SU-DHL-6 (cell line): ENCODE results near the gene SYCP1.

ENCODE experiments used
- EZH2phosphoT487 ChIP-seq: fragments of 200-600 bp; sonication (generic), shearing (Covaris generic); conservative IDR thresholded peaks from 2 replicates; pipeline ENCODE4 v1.6.1; 2018; ENCODE audit warnings: mild to moderate bottlenecking, antibody characterized with exemption, low read length, moderate library complexity, mixed read lengths
- TF ChIP-seq, protein P1 (sequence below): fragments of 200-600 bp; sonication (generic); IDR thresholded peaks from one replicate; pipeline ENCODE4 v1.5.1; 2017; ENCODE audit warnings: antibody characterized with exemption, mild to moderate bottlenecking, low read length, moderate library complexity; ENCODE audit not compliant: insufficient read depth, poor library complexity, severe bottlenecking

DNA sequence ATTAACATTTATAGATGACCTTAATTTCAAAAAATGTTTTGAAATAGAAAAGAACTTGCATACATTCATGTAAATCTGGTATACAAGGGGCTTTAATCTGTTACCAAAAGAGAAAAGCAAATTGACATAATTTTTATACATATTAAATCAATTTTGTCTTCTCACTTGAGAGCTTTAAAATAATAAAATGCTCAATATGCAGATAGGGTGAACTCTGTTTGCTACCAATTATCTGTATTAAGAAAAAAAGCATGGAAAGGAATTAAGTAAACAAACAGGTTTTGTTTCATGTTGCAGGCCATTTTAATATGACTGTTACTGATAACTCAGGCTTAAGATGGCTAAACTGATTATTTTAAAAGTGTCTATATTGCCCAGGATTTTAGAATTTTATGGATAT lies 168.9 kb downstream of the SYCP1 start:
- TF ChIP-seq, protein P1, sequence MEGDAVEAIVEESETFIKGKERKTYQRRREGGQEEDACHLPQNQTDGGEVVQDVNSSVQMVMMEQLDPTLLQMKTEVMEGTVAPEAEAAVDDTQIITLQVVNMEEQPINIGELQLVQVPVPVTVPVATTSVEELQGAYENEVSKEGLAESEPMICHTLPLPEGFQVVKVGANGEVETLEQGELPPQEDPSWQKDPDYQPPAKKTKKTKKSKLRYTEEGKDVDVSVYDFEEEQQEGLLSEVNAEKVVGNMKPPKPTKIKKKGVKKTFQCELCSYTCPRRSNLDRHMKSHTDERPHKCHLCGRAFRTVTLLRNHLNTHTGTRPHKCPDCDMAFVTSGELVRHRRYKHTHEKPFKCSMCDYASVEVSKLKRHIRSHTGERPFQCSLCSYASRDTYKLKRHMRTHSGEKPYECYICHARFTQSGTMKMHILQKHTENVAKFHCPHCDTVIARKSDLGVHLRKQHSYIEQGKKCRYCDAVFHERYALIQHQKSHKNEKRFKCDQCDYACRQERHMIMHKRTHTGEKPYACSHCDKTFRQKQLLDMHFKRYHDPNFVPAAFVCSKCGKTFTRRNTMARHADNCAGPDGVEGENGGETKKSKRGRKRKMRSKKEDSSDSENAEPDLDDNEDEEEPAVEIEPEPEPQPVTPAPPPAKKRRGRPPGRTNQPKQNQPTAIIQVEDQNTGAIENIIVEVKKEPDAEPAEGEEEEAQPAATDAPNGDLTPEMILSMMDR, result no peak
- no peak for TF ChIP-seq EZH2phosphoT487
